Measurements from ENCODE around the gene SH3TC2.

Gene SH3TC2

DNA sequence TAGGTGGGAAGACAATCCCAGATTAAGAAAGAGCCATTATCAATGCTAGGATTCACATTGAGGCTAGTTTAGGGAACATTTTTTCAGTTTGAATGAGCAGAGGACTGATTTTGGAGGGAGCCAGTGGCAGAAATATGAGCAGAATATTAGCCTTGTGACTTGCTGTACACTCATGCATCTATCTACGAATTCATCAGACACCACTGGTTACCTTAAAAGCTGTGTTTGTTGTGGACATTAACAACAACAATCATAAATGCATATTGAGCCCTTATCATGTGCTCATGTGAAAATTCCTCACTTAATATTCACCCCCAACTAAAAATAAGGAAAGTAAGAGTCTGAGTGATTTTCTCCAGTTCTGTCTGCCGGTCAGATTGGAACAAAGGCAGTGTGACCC, 9.9 kb upstream of the SH3TC2 start:
- no peaks in the 10 kb centered on the region for H3K27me3 Mint-ChIP-seq
- no peaks in the 10 kb centered on the region for H3K4me1 Mint-ChIP-seq (ENCODE audit: low read depth)
- no peak overlapping the region for H3K27ac Mint-ChIP-seq
- no peak overlapping the region for H3K4me3 Mint-ChIP-seq
- intact Hi-C loops (cut with micrococcal nuclease): no loop called here
- no peaks in the 10 kb centered on the region for H3K36me3 Mint-ChIP-seq (ENCODE audit: low read depth)
- H3K9me3 Mint-ChIP-seq: peaks cover 14% of the 10 kb centered on the region

DNA sequence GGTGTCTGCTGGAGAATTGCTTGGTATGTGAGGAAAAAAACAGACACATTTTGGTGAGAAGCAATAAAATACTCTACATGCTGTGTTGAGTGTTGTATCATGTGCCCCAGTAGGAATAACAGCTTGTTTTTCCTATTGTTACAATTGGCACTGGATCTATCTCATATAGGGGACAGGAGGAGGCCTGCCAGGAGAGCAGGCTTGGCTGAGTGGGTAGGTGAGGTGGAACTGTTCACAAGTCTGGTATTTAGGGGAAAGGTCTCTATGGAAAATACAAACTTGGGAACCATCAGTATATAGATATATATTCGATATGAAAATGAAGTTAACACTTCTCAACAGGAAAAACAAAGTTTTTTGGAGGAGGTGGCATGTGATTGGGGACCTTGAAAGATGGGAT, 9.5 kb upstream of the SH3TC2 start:
- intact Hi-C loops (cut with micrococcal nuclease): no loop called here
- no peaks in the 10 kb centered on the region for H3K4me1 Mint-ChIP-seq (ENCODE audit: low read depth)
- no peaks in the 10 kb centered on the region for H3K27me3 Mint-ChIP-seq
- H3K4me3 Mint-ChIP-seq: no peak overlapping the region
- H3K36me3 Mint-ChIP-seq (ENCODE audit: low read depth): no peaks in the 10 kb centered on the region
- peaks cover 14% of the 10 kb centered on the region for H3K9me3 Mint-ChIP-seq
- H3K27ac Mint-ChIP-seq: no peak overlapping the region

DNA sequence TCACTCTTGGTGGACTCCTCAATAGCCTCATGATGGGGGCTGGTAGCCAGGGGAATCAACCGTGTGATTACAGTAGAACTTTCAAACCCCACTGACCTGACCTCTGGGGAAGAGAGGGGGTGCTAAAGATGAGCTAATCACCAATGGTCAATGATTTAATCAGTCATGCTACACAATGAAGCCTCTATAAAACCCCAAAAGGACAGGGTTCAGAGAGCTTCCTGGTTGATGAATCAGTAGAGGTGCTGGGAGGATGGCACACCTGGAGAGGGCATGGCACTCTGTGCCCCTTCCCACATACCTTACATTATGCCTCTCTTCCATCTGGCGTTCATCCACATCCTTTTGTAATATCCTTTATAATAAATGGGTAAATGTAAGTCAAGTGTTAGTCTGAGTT, 8.9 kb upstream of the SH3TC2 start:
- intact Hi-C loops (cut with micrococcal nuclease): no loop called here
- Mint-ChIP-seq H3K36me3 (ENCODE audit: low read depth) (no peaks in the 10 kb centered on the region), H3K9me3 (peaks cover 14% of the 10 kb centered on the region), H3K4me1 (ENCODE audit: low read depth) (no peaks in the 10 kb centered on the region), H3K4me3 (no peak overlapping the region), H3K27me3 (no peaks in the 10 kb centered on the region), H3K27ac (no peak overlapping the region)

DNA sequence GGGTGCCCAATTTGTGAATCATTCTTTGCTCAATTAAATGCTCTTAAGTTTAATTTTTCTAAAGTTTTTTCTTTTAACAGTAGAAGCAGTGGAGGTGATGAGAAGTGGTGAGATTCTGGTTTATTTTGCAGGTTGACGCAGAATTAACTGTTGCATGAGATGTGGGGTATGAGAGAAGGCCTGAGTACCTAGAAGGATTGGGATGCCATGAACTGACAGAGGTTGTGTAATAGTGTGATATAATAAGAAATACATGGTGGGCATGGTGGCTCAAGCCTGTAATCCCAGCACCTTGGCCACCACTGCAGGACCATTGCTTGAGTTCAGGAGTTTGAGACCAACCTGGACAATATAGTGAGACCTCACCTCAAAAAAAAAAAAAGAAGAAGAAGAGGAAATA, 8.4 kb upstream of the SH3TC2 start:
- Mint-ChIP-seq H3K27ac (no peak overlapping the region), H3K4me1 (ENCODE audit: low read depth) (no peaks in the 10 kb centered on the region), H3K9me3 (peaks cover 14% of the 10 kb centered on the region), H3K4me3 (no peak overlapping the region), H3K36me3 (ENCODE audit: low read depth) (no peaks in the 10 kb centered on the region), H3K27me3 (no peaks in the 10 kb centered on the region)
- intact Hi-C loops (cut with micrococcal nuclease): no loop called here

DNA sequence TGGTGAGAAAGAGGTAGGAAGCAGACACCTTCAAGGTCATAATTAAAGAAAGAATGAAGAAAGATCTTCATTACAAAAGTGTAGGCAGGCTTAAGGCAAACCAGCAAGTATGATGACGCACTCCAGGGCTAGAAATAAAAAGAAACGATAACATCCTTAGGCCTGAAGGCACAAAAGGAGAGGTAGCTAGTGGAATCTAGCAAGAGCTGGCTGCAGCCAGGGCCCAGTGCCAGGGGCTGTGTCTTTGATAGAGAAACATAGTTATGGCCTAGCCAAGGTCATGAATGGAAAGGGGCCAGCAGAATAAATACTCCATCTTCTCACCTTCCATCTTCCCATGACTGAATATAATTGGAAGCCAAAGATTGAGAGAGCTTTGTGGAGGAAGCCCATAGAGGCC, 6.8 kb upstream of the SH3TC2 start:
- no peaks in the 10 kb centered on the region for H3K27me3 Mint-ChIP-seq
- no peaks in the 10 kb centered on the region for H3K36me3 Mint-ChIP-seq (ENCODE audit: low read depth)
- peaks cover 7% of the 10 kb centered on the region for H3K9me3 Mint-ChIP-seq
- H3K4me3 Mint-ChIP-seq: no peak overlapping the region
- no peaks in the 10 kb centered on the region for H3K4me1 Mint-ChIP-seq (ENCODE audit: low read depth)
- intact Hi-C loops (cut with micrococcal nuclease): no loop called here
- H3K27ac Mint-ChIP-seq: no peak overlapping the region

DNA sequence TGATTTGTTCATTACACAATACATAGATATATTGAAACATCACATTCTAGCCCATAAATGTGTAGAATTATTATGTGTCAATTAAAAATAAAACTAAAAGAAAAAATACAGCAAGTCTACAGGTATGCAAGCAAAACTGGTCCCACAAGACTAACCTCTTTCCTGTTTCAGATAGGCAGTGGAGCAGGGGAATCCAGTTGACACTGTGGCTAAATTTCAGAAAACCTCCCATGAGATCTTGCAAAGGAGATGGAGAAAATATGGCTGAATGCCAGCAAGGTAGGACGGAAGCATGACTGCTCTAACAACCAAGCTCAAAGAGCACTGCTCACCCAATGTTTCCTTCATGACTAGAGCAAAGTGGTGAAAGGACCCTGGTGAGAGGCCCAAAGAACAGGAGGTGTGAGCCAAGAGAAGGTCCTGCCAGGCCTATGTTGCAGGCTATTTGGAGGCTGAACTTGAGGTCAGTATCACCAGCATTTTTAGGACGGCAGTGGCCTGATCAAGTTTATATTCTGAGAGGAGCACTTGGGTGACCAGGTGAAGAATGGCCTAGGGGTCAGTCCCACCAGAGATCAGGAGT, 1.1 kb upstream of the SH3TC2 start:
- Mint-ChIP-seq H3K27me3 (no peaks in the 10 kb centered on the region), H3K4me3 (no peak overlapping the region), H3K4me1 (ENCODE audit: low read depth) (peaks cover 36% of the 10 kb centered on the region), H3K27ac (no peak overlapping the region), H3K9me3 (no peaks in the 10 kb centered on the region), H3K36me3 (ENCODE audit: low read depth) (no peaks in the 10 kb centered on the region)
- intact Hi-C loops (cut with micrococcal nuclease): no loop called here

DNA sequence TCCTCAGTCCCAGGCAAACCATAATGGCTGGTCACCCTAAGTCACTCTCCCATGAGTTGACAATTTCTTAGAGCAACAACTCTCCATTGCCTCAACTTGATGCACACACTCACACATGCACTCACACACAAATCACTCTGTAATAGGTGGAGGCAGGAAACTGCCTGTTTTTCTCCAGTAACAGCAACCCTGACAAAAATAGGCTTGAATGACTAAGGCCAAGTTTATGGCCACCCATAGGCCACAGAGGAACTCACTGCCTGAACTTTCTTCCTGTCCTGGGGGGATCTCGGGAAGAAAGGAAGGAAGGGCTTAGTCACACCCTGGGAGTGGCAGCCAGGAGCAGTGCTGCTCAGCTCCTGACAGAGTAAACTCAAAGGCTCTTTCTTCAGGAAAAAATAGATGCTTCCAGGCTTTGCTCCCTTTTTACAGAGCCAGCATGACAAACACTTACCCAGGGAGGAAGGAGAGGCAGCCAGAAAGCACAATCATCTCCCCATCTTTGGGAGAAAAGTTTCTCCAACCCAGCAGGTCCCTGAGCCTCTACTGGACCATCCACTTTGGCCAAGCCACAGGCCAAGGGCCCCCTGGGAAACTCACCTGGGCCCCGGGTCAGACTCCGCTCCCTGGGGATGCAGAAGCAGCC, 368 bp downstream of the SH3TC2 start:
- no peaks in the 10 kb centered on the region for H3K27me3 Mint-ChIP-seq
- peak overlapping the region; percentile 16 for H3K27ac Mint-ChIP-seq
- H3K4me1 Mint-ChIP-seq (ENCODE audit: low read depth): peaks cover 36% of the 10 kb centered on the region
- H3K9me3 Mint-ChIP-seq: no peaks in the 10 kb centered on the region
- H3K4me3 Mint-ChIP-seq: no peak overlapping the region
- intact Hi-C loops (cut with micrococcal nuclease): no loop called here
- no peaks in the 10 kb centered on the region for H3K36me3 Mint-ChIP-seq (ENCODE audit: low read depth)

DNA sequence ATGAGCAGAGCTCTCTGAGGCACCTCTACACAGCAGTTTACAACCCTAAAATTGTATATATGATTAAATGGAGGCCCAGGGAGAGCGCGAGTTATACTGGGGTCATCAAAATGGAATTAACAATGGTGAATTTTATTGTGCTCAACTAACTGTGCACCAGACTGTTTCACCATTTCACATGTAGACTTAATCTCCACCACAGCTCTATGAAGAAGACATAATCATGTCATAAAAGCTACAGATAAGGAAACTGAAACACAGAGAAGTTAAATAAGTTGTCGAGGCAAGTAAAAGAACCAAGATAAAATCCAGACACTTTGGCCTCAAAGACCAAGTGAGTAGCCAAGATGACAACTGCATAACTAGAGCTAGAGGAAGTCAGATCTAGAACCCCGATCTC, 1.5 kb downstream of the SH3TC2 start:
- H3K36me3 Mint-ChIP-seq (ENCODE audit: low read depth): no peaks in the 10 kb centered on the region
- H3K27ac Mint-ChIP-seq: peak overlapping the region; percentile 16
- H3K4me1 Mint-ChIP-seq (ENCODE audit: low read depth): peaks cover 36% of the 10 kb centered on the region
- no peaks in the 10 kb centered on the region for H3K27me3 Mint-ChIP-seq
- no peak overlapping the region for H3K4me3 Mint-ChIP-seq
- no peaks in the 10 kb centered on the region for H3K9me3 Mint-ChIP-seq
- intact Hi-C loops (cut with micrococcal nuclease): no loop called here

DNA sequence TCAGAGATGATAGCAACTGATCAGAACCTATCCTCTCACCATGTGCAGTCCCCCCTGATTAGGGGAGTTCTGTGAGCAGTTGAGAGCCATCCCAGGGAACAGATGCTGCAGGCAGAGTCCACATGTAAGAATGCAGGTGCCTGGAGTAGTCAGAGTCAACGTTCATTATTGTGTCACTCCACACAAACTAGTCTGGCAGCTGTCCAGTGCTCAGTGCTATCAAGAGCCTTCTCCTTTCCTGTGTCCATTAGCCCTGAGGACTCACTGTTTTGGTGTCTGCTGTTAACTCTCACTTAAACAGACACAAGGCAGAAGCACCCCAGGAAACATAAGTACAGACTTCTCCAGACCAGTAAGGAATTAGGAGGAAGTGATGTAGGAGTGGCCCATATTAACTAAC, 2.5 kb downstream of the SH3TC2 start:
- no peak overlapping the region for H3K27ac Mint-ChIP-seq
- no peaks in the 10 kb centered on the region for H3K27me3 Mint-ChIP-seq
- H3K9me3 Mint-ChIP-seq: no peaks in the 10 kb centered on the region
- H3K4me3 Mint-ChIP-seq: no peak overlapping the region
- intact Hi-C loops (cut with micrococcal nuclease): no loop called here
- H3K4me1 Mint-ChIP-seq (ENCODE audit: low read depth): peaks cover 36% of the 10 kb centered on the region
- no peaks in the 10 kb centered on the region for H3K36me3 Mint-ChIP-seq (ENCODE audit: low read depth)

DNA sequence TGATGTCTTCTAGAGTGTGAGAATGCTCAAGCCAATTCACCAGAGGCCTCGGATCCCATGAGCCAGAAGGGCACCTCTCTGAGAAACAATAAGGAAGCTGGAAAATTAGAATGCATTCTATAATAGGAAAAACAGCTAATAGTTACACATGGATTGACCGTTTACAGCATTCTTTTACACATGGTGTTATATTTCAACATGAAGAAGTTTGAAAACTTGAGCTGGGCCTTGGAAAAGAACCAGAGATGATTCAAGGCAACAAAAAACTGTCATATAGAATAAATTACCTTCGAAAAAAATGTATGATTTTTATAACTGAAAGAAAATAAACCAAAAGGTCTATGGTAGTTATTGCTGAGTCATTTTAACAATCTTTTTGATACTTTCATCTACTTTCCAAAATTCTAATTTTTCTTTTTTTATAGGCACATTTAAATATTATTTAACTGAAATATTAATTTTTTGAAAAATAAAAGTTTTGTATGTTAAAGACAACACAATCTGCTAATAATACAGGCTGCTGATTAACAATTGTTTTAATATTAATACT, 6.2 kb downstream of the SH3TC2 start:
- Mint-ChIP-seq H3K36me3 (ENCODE audit: low read depth) (no peaks in the 10 kb centered on the region), H3K27ac (no peak overlapping the region), H3K4me1 (ENCODE audit: low read depth) (peaks cover 17% of the 10 kb centered on the region), H3K9me3 (no peaks in the 10 kb centered on the region), H3K4me3 (no peak overlapping the region), H3K27me3 (no peaks in the 10 kb centered on the region)
- intact Hi-C loops (cut with micrococcal nuclease): no loop called here

DNA sequence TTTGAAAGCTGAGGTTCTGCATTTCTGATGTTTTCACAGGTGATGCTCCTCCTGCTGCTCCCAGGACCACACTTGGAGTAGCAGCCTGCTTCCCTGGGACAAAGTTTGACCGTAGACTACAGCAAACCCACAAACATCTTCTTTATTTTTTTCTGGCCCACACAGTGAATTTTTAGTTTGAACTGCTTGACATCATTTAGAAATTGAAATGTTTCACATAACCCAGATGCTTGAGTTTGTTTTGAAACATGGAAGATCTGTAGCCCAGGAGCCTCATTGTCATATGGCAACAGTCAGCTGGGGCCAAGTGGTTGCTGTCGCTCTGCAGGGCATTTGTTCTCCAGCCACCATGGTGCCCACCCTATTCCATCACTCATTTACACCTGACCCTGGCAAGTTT, 8.4 kb downstream of the SH3TC2 start:
- no peak overlapping the region for H3K4me3 Mint-ChIP-seq
- H3K36me3 Mint-ChIP-seq (ENCODE audit: low read depth): no peaks in the 10 kb centered on the region
- no peaks in the 10 kb centered on the region for H3K9me3 Mint-ChIP-seq
- no peak overlapping the region for H3K27ac Mint-ChIP-seq
- no peaks in the 10 kb centered on the region for H3K27me3 Mint-ChIP-seq
- no peaks in the 10 kb centered on the region for H3K4me1 Mint-ChIP-seq (ENCODE audit: low read depth)
- intact Hi-C loops (cut with micrococcal nuclease): no loop called here

DNA sequence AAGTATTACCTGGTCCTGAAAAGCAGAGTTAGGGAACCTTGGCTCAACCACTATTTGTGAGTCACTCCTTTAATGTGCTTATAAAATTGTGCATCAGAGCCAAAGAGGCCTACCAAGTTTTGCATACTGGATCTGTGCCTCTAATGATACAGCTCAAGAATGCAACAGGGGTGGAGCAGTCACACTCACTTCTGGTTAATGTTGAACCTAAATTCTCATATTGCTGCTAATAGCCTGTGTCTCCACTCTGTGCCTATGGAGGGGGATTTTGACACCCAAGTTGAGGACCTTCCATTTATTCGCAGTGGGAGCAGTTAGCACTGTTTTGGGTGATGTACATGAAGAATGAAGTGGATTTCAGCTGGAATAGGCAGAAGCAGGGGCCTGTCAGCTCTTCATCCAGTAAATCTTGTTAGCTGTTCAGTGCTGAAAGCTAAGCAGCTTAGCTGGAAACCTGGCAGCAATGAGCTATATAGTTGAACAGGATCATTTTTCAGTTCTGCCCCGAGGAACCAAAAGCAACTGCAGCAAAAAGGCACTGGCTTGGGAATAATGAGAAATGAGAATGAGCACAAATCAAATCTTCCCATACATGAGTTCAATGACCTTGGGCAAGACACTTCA, 9.7 kb downstream of the SH3TC2 start:
- Mint-ChIP-seq H3K4me3 (no peak overlapping the region), H3K36me3 (ENCODE audit: low read depth) (no peaks in the 10 kb centered on the region), H3K9me3 (no peaks in the 10 kb centered on the region), H3K27me3 (no peaks in the 10 kb centered on the region), H3K27ac (no peak overlapping the region), H3K4me1 (ENCODE audit: low read depth) (no peaks in the 10 kb centered on the region)
- intact Hi-C loops (cut with micrococcal nuclease): no loop called here

DNA sequence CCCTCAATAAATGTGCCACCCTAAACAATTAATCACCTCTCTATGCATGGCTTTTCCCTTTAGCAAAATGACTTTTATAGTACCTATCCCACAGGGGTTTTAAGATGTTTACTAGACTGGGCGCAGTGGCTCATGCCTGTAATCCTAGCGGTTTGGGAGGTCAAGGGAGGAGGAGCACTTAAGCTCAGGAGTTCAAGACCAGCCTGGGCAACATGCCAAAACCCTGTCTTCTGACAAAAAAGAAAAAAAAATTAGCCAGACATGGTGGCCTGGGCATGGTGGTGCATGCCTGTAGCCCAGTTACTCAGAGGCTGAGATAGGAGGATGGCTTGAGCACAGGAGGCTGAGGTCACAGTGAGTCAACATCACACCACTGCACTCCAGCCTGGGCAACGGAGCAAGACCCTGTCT, 13.5 kb downstream of the SH3TC2 start:
- intact Hi-C loops (cut with micrococcal nuclease): no loop called here
- no peaks in the 10 kb centered on the region for H3K9me3 Mint-ChIP-seq
- H3K4me1 Mint-ChIP-seq (ENCODE audit: low read depth): peaks cover 9% of the 10 kb centered on the region
- H3K36me3 Mint-ChIP-seq (ENCODE audit: low read depth): no peaks in the 10 kb centered on the region
- no peak overlapping the region for H3K27ac Mint-ChIP-seq
- no peak overlapping the region for H3K4me3 Mint-ChIP-seq
- H3K27me3 Mint-ChIP-seq: no peaks in the 10 kb centered on the region

DNA sequence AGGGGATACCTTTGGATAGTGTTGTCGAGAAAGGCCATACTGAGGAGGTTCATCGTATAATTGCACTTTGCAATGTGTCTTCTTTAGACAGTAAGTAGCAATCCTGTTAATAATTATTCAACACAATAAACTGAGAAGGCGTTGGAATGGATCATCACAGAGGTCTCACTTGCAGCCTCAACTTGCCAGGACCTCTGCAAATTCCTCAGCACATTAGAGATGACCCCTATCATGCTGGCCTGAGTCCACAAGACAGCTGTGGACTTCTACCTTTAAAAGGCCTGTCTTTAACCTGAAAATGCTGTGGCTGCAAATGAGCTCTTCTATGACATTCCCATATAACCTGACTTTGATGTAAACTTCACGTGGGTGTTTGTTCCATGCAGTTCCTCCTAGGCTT, 14.1 kb downstream of the SH3TC2 start:
- H3K4me1 Mint-ChIP-seq (ENCODE audit: low read depth): peaks cover 14% of the 10 kb centered on the region
- H3K27ac Mint-ChIP-seq: no peak overlapping the region
- no peak overlapping the region for H3K4me3 Mint-ChIP-seq

More for the DNA sequence above, 14.1 kb downstream of the SH3TC2 start:
- Mint-ChIP-seq H3K27me3 (no peaks in the 10 kb centered on the region), H3K36me3 (ENCODE audit: low read depth) (no peaks in the 10 kb centered on the region), H3K9me3 (no peaks in the 10 kb centered on the region)
- intact Hi-C loops (cut with micrococcal nuclease): no loop called here

Measured in dendritic cell treated with granulocyte-macrophage colony-stimulating factor and Interleukin-4, amounts not matched to agents 40 ng/mL and 50 ng/mL, for 4 days (primary cell).